SK-N-SH (cell line): Measurements from ENCODE around the gene OR4D11. TPM values are rescaled to one million over a fixed set of nuclear protein-coding genes. Genes with fewer than 3 reads are reported as not detected.

ENCODE experiments used
- CTCF ChIA-PET: fragments of 300-600, 350-600 bp; formaldehyde crosslinking; extraction: SDS; loops from one replicate; lab custom pipeline; 2021; lab: Yijun Ruan, JAX
- POLR2A ChIA-PET: fragments of 350-600 bp; sonication (Branson Sonifier 250); formaldehyde crosslinking; extraction: SDS; loops from one replicate; lab custom pipeline; 2020; ENCODE audit warnings: antibody characterized with exemption, inconsistent platforms; lab: Yijun Ruan, JAX
- DNase-seq: peaks from one replicate; pipeline ENCODE4 v3.0.0; 2012
- H2AFZ ChIP-seq: fragments of 200-600 bp; sonication (generic); 2 replicates; pipeline ENCODE4 v1.8.1; 2016; ENCODE audit warnings: antibody characterized with exemption, mild to moderate bottlenecking, low read depth
- H3F3A ChIP-seq: fragments of 200-600 bp; sonication (generic); replicated peaks from 2 replicates; pipeline ENCODE3; 2016; ENCODE audit warnings: antibody characterized with exemption, mild to moderate bottlenecking; ENCODE audit not compliant: insufficient read depth
- H3K27ac ChIP-seq, 2 experiments: fragments of 200-500 bp in 1 of 2; fragments of 200-600 bp in 1 of 2; sonication (Bioruptor generic) in 1 of 2; sonication (generic), shearing (Covaris generic) in 1 of 2; 2 replicates each; pipeline versions ENCODE4 v1.5.1 to v1.6.1; 2014 to 2016; ENCODE audit warnings: low read depth in 2 of 2, inconsistent platforms in 1 of 2, low read length in 1 of 2, mild to moderate bottlenecking in 1 of 2, mixed read lengths in 1 of 2
- H3K27me3 ChIP-seq: fragments of 200-600 bp; sonication (generic), shearing (Covaris generic); 2 replicates; pipeline ENCODE4 v1.6.1; 2016; ENCODE audit warnings: mixed run types; ENCODE audit not compliant: insufficient read depth
- H3K36me3 ChIP-seq, 2 experiments: fragments of 200-500 bp in 1 of 2; fragments of 200-600 bp in 1 of 2; sonication (Bioruptor generic) in 1 of 2; sonication (generic) in 1 of 2; replicated peaks in 1 of 2; 2 replicates each; pipeline versions ENCODE3 to v1.5.1; 2014 to 2016; ENCODE audit warnings: low read length in 1 of 2, mild to moderate bottlenecking in 1 of 2; ENCODE audit not compliant: insufficient read depth in 2 of 2, control insufficient read depth in 1 of 2
- H3K4me1 ChIP-seq, 2 experiments: fragments of 200-500 bp in 1 of 2; fragments of 200-600 bp in 1 of 2; sonication (Bioruptor generic) in 1 of 2; sonication (generic), shearing (Covaris generic) in 1 of 2; 2 replicates each; pipeline versions ENCODE4 v1.5.1 to v1.6.1; 2014 to 2016; ENCODE audit warnings: low read depth in 1 of 2, low read length in 1 of 2, mixed run types in 1 of 2; ENCODE audit not compliant: insufficient read depth in 2 of 2, control insufficient read depth in 1 of 2
- H3K4me2 ChIP-seq: fragments of 200-600 bp; sonication (generic), shearing (Covaris generic); 2 replicates; pipeline ENCODE4 v1.6.1; 2017; ENCODE audit warnings: mixed run types
- H3K4me3 ChIP-seq, 2 experiments: fragments of 200-500 bp in 1 of 2; fragments of 200-600 bp in 1 of 2; sonication (Bioruptor generic) in 1 of 2; sonication (generic), shearing (Covaris generic) in 1 of 2; 2 replicates each; pipeline versions ENCODE4 v1.5.1 to v1.8.1; 2014 to 2016; ENCODE audit warnings: low read depth in 2 of 2, inconsistent platforms in 1 of 2, low read length in 1 of 2, mild to moderate bottlenecking in 1 of 2, mixed read lengths in 1 of 2, moderate library complexity in 1 of 2
- H3K79me2 ChIP-seq: fragments of 200-600 bp; sonication (generic); 2 replicates; pipeline ENCODE4 v1.8.1; 2017; ENCODE audit warnings: mild to moderate bottlenecking; ENCODE audit not compliant: insufficient read depth
- H3K9ac ChIP-seq: fragments of 200-600 bp; sonication (generic); 2 replicates; pipeline ENCODE4 v1.6.1; 2017; ENCODE audit warnings: mixed run types
- H3K9me2 ChIP-seq: fragments of 200-600 bp; sonication (generic); 2 replicates; pipeline ENCODE4 v1.6.1; 2017; ENCODE audit warnings: mixed run types
- H3K9me3 ChIP-seq: fragments of 200-600 bp; sonication (generic); 2 replicates; pipeline ENCODE4 v1.6.1; 2017; ENCODE audit warnings: mixed run types, mild to moderate bottlenecking, moderate library complexity
- H4K20me1 ChIP-seq: fragments of 200-600 bp; sonication (generic); 2 replicates; pipeline ENCODE4 v1.6.1; 2017; ENCODE audit warnings: mild to moderate bottlenecking, mixed run types; ENCODE audit not compliant: insufficient read depth
- ELF1 ChIP-seq: IDR thresholded peaks from 2 replicates; pipeline ENCODE4 v1.4.0; 2012
- EP300 ChIP-seq, 2 experiments: IDR thresholded peaks; 2 replicates each; pipeline versions ENCODE4 v1.4.0 to v1.6.1; 2012; ENCODE audit warnings: borderline replicate concordance in 1 of 2, low read depth in 1 of 2, low read length in 1 of 2
- EZH2phosphoT487 ChIP-seq: fragments of 200-600 bp; sonication (generic); IDR thresholded peaks from 2 replicates; pipeline ENCODE4 v1.6.1; 2017; ENCODE audit warnings: low read depth, mixed run types, mild to moderate bottlenecking, antibody characterized with exemption, moderate library complexity, borderline replicate concordance
- FOXJ3 ChIP-seq: sonication (generic); formaldehyde crosslinking; IDR thresholded peaks from 2 replicates; pipeline ENCODE4 v1.5.1; 2020; ENCODE audit warnings: mild to moderate bottlenecking, missing genetic modification reagents
- FOXM1 ChIP-seq: IDR thresholded peaks from 2 replicates; pipeline ENCODE4 v1.4.0; 2012; ENCODE audit warnings: low read depth, mild to moderate bottlenecking
- GATA2 ChIP-seq: sonication (generic); formaldehyde crosslinking; IDR thresholded peaks from 2 replicates; pipeline ENCODE4 v1.5.0; 2020; ENCODE audit warnings: mild to moderate bottlenecking, missing genetic modification reagents
- IRF3 ChIP-seq: fragments of 150-350 bp; IDR thresholded peaks from 2 replicates; pipeline ENCODE4 v1.6.1; 2016; ENCODE audit warnings: mild to moderate bottlenecking, low read depth, low read length
- JUND ChIP-seq: IDR thresholded peaks from 2 replicates; pipeline ENCODE4 v1.4.0; 2012
- MAX ChIP-seq: IDR thresholded peaks from 2 replicates; pipeline ENCODE4 v1.4.0; 2012; ENCODE audit warnings: low read depth
- NFIC ChIP-seq: IDR thresholded peaks from 2 replicates; pipeline ENCODE4 v1.4.0; 2012; ENCODE audit warnings: borderline replicate concordance
- POLR2AphosphoS5 ChIP-seq: IDR thresholded peaks from 2 replicates; pipeline ENCODE4 v1.6.1; 2012; ENCODE audit warnings: low read depth, low read length
- RAD21 ChIP-seq: IDR thresholded peaks from 2 replicates; pipeline ENCODE4 v1.6.1; 2012; ENCODE audit warnings: mild to moderate bottlenecking, low read length
- RCOR1 ChIP-seq: fragments of 150-350 bp; IDR thresholded peaks from 2 replicates; pipeline ENCODE4 v1.6.1; 2017; ENCODE audit warnings: antibody characterized with exemption, low read length
- RFX5 ChIP-seq: IDR thresholded peaks from 2 replicates; pipeline ENCODE4 v1.6.1; 2012; ENCODE audit warnings: mild to moderate bottlenecking, improper control_type of control experiment, low read length
- RXRA ChIP-seq: IDR thresholded peaks from 2 replicates; pipeline ENCODE4 v1.4.0; 2012; ENCODE audit warnings: low read depth, mild to moderate bottlenecking, borderline replicate concordance
- SMC3 ChIP-seq: IDR thresholded peaks from 2 replicates; pipeline ENCODE4 v1.6.1; 2012; ENCODE audit warnings: low read depth, low read length, improper control_type of control experiment
- TEAD4 ChIP-seq: IDR thresholded peaks from 2 replicates; pipeline ENCODE4 v1.4.0; 2012; ENCODE audit warnings: mild to moderate bottlenecking, borderline replicate concordance; ENCODE audit not compliant: insufficient read depth
- USF1 ChIP-seq: IDR thresholded peaks from 2 replicates; pipeline ENCODE4 v1.4.0; 2012; ENCODE audit warnings: low read depth, borderline replicate concordance
- YY1 ChIP-seq: IDR thresholded peaks from 2 replicates; pipeline ENCODE4 v1.4.0; 2012; ENCODE audit warnings: low read depth, mild to moderate bottlenecking
- ZBTB33 ChIP-seq: IDR thresholded peaks from 2 replicates; pipeline ENCODE4 v1.4.0; 2012; ENCODE audit warnings: low read depth, borderline replicate concordance
- WGBS: methylation state at CpG from one replicate; pipeline ENCODE4 v1.1.6; 2017; ENCODE audit warnings: low lambda C conversion rate; 5-methylcytosine and 5-hydroxymethylcytosine counted together
- polyA plus RNA-seq, 3 experiments: library from polyadenylated mRNA; depleted of rRNA; stranded (reverse); fragments of >200 nt; gene quantifications; 2 replicates each; pipeline ENCODE4 v1.2.3, GENCODE V29; 2012

The OR4D11 gene
- polyA plus RNA-seq, 1 of the 3 experiments (the other 2 are of a cell fraction), result not detected

- TF ChIP-seq GATA2 (no peak), ZBTB33 (no peak), MAX (no peak), POLR2AphosphoS5 (no peak), EZH2phosphoT487 (no peak), ELF1 (no peak), NFIC (no peak), FOXJ3 (no peak), IRF3 (no peak), USF1 (no peak), SMC3 (no peak)
Observed at GRCh38 chr11:59523541-59523940, 20.2 kb downstream of the OR4D11 start (continued).

- peaks cover 12% of the 10 kb centered on the region; the same call in 1 of the 2 replicates for H3K27me3 ChIP-seq
- POLR2A ChIA-PET, result no interaction called here
- H3K27ac ChIP-seq, result no peak overlapping the region
- TF ChIP-seq EP300 (IDR thresholded peaks at IDR 0.05; ENCODE audit: borderline replicate concordance in 1 of 2, low read depth in 1 of 2, low read length in 1 of 2), result no peak
- no peak for TF ChIP-seq RAD21
- no peak for TF ChIP-seq FOXM1
- no peak for TF ChIP-seq RFX5
- no peak for TF ChIP-seq EZH2phosphoT487
- no peak for TF ChIP-seq JUND
- TF ChIP-seq ZBTB33, result no peak
- TF ChIP-seq RXRA, result no peak
- no peak for TF ChIP-seq POLR2AphosphoS5
- no peak for TF ChIP-seq YY1
- TF ChIP-seq RCOR1, result no peak
- no peak for TF ChIP-seq USF1
- TF ChIP-seq TEAD4, result no peak
- TF ChIP-seq, all 33 proteins: peak for 0
- H3K9me2 ChIP-seq, result no peaks in the 10 kb centered on the region
- H3K4me3 ChIP-seq, result no peak overlapping the region
- CTCF ChIA-PET, result interaction anchor here (1.0 to 2.9 kb wide), 2 partner anchors 9 to 141 kb away, joined by 4 to 16 read pairs; partner anchors contain the start of gene PATL1
- H3K4me2 ChIP-seq, result no peak overlapping the region
- H2AFZ ChIP-seq, result no peak overlapping the region
- no peaks in the 10 kb centered on the region for H3K9me3 ChIP-seq
- no peaks in the 10 kb centered on the region for H3K79me2 ChIP-seq
- H3K4me1 ChIP-seq, result no peaks in the 10 kb centered on the region
- no peak for DNase-seq
- no peak overlapping the region for H3K9ac ChIP-seq
- no peaks in the 10 kb centered on the region for H4K20me1 ChIP-seq
- 54% methylated on average over 7 of the region's 7 CpGs for WGBS
- H3F3A ChIP-seq, result no peaks in the 10 kb centered on the region
- H3K36me3 ChIP-seq, result no peaks in the 10 kb centered on the region
Observed at GRCh38 chr11:59528711-59529110, 25.3 kb downstream of the OR4D11 start.
